Keratinocyte (primary cell): ENCODE results near the gene MED16. TPM values are rescaled to one million over a fixed set of nuclear protein-coding genes. Genes with fewer than 3 reads are reported as not detected.

Experiments
- DNase-seq: peaks from one replicate; pipeline ENCODE4 v3.0.0-alpha.2; 2011; ENCODE audit warnings: low read depth, missing footprints, low spot score
- FAIRE-seq: peaks from 2 replicates; lab custom pipeline; 2011; peaks lifted over from hg19 to GRCh38; lab: Jason Lieb, UNC
- H2AFZ ChIP-seq: 2 replicates; pipeline ENCODE4 v1.6.0; 2012; ENCODE audit warnings: low read length, control low read depth, inconsistent platforms; ENCODE audit not compliant: control insufficient read depth
- H3K27ac ChIP-seq: 2 replicates; pipeline ENCODE4 v1.5.1; 2011; ENCODE audit warnings: low read length; ENCODE audit not compliant: control insufficient read depth, insufficient read depth
- H3K27me3 ChIP-seq: 3 replicates; pipeline ENCODE4 v1.6.0; 2011; ENCODE audit warnings: low read length; ENCODE audit not compliant: control insufficient read depth, insufficient read depth; ENCODE audit errors: extremely low read depth
- H3K36me3 ChIP-seq, 2 experiments: 2 replicates in 1 of 2; 3 replicates in 1 of 2; pipeline ENCODE4 v1.5.1; 2011; ENCODE audit warnings: low read length in 2 of 2, mild to moderate bottlenecking in 1 of 2; ENCODE audit not compliant: control insufficient read depth in 2 of 2, insufficient read depth in 2 of 2; ENCODE audit errors: extremely low read depth in 1 of 2
- H3K4me1 ChIP-seq: 3 replicates; pipeline ENCODE4 v1.5.1; 2011; ENCODE audit warnings: low read length; ENCODE audit not compliant: control insufficient read depth, insufficient read depth; ENCODE audit errors: extremely low read depth
- H3K4me2 ChIP-seq: 3 replicates; pipeline ENCODE4 v1.6.0; 2011; ENCODE audit warnings: low read depth, low read length; ENCODE audit not compliant: control insufficient read depth, insufficient read depth; ENCODE audit errors: extremely low read depth
- H3K4me3 ChIP-seq, 3 experiments: fragments of 200-600 bp in 1 of 3; sonication (generic) in 1 of 3; 2 replicates in 2 of 3; 3 replicates in 1 of 3; pipeline ENCODE4 v1.5.1; 2011 to 2016; ENCODE audit warnings: low read length in 3 of 3, mild to moderate bottlenecking in 3 of 3, control low read depth in 2 of 3, inconsistent platforms in 1 of 3, low read depth in 1 of 3, mixed read lengths in 1 of 3, mixed run types in 1 of 3, moderate library complexity in 1 of 3; ENCODE audit not compliant: control insufficient read depth in 2 of 3, insufficient read depth in 2 of 3; ENCODE audit errors: extremely low read depth in 1 of 3
- H3K79me2 ChIP-seq: 2 replicates; pipeline ENCODE4 v1.6.0; 2012; ENCODE audit warnings: low read length; ENCODE audit not compliant: control insufficient read depth, insufficient read depth
- H3K9ac ChIP-seq: 3 replicates; pipeline ENCODE4 v1.6.0; 2011; ENCODE audit warnings: low read length; ENCODE audit not compliant: control insufficient read depth, insufficient read depth; ENCODE audit errors: extremely low read depth
- H3K9me1 ChIP-seq: 3 replicates; pipeline ENCODE4 v1.6.0; 2011; ENCODE audit warnings: low read length; ENCODE audit not compliant: control insufficient read depth, insufficient read depth; ENCODE audit errors: extremely low read depth
- H3K9me3 ChIP-seq: 2 replicates; pipeline ENCODE4 v1.5.1; 2012; ENCODE audit warnings: low read depth, low read length; ENCODE audit not compliant: control insufficient read depth
- H4K20me1 ChIP-seq: 3 replicates; pipeline ENCODE4 v1.6.0; 2011; ENCODE audit warnings: low read length; ENCODE audit not compliant: control insufficient read depth, insufficient read depth; ENCODE audit errors: extremely low read depth
- EZH2 ChIP-seq: IDR thresholded peaks from one replicate; pipeline ENCODE4 v1.6.1; 2012; ENCODE audit warnings: inconsistent platforms, mild to moderate bottlenecking, low read length, moderate library complexity
- dilution Hi-C: fragments of 300-500 bp; cut with MboI; formaldehyde crosslinking; loops from one replicate; pipeline ENCODE4 v1.7.0; 2020; ENCODE audit warnings: low sequenced_read_pairs; ENCODE audit not compliant: extremely low pct_ligation_motif_present
- polyA plus RNA-seq, 5 experiments: library from polyadenylated mRNA; depleted of rRNA in 3 of 5; stranded (reverse) in 3 of 5; stranded (forward) in 1 of 5; unstranded in 1 of 5; fragments of >200 nt; gene quantifications; 1 replicate in 1 of 5; 2 replicates in 3 of 5; 3 replicates in 1 of 5; pipeline versions ENCODE4 v1.2.1 to v1.2.3, GENCODE V29; 2011 to 2012; ENCODE audit warnings: missing spikeins in 2 of 5, low read depth in 1 of 5, low replicate concordance in 1 of 5
- TF ChIP-seq, protein P1 (sequence below), 3 experiments: IDR thresholded peaks in 1 of 3; conservative IDR thresholded peaks in 1 of 3; optimal IDR thresholded peaks in 1 of 3; 2 replicates in 2 of 3; 3 replicates in 1 of 3; pipeline versions ENCODE3 to v1.5.1; 2011; ENCODE audit warnings: low read length in 3 of 3, mild to moderate bottlenecking in 3 of 3, moderate library complexity in 2 of 3, control low read depth in 1 of 3, inconsistent platforms in 1 of 3; ENCODE audit not compliant: insufficient read depth in 2 of 3; ENCODE audit errors: extremely low read depth in 1 of 3

MED16 gene
- polyA plus RNA-seq, 1 donor (not counting 4 experiments of a cell fraction or from before 2014, with no cell fraction given), result 9.7 TPM

DNA sequence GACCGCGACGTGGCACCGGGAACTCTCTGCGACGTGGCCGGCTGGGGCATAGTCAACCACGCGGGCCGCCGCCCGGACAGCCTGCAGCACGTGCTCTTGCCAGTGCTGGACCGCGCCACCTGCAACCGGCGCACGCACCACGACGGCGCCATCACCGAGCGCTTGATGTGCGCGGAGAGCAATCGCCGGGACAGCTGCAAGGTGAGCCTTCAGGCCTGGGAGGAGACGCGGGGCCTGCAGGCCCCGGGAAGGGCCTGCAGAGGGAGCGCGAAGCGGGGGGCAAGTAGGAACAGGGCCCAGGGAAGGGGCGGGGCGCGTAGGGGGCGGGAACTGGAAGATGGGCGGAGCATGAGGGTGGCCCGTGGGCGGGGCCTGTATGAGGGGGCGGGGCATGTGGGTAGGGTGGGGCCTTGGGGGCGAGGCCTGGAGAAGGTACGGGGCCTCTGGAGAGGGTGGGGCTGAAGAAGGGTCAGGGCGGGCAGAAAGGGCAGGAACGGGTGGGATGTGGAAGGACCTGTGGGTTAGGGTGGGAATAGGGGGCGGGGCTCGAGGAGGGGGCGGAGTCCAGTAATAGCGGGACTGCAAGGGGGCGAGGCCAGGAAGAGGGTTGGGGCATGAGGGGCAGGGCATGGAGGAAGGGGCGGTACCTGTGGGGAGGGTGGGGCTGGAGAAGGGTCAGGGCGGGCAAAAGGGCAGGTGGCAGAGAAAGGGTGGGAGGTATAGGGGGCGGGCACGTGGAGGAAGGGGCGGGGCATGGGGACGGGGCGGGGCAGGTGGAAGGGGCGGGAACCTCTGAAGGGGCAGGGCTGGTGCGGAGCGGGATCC is 31.0 kb downstream of the MED16 start:
- Histone ChIP-seq H3K9me3 (no peaks in the 10 kb centered on the region), H3K27me3 (peaks cover 12% of the 10 kb centered on the region), H3K4me3 (no peak overlapping the region), H4K20me1 (no peaks in the 10 kb centered on the region), H3K79me2 (no peaks in the 10 kb centered on the region), H3K9me1 (no peaks in the 10 kb centered on the region), H3K4me1 (peaks cover 3% of the 10 kb centered on the region), H3K27ac (no peak overlapping the region), H3K4me2 (peak overlapping the region; percentile 37), H2AFZ (no peak overlapping the region), H3K36me3 (no peaks in the 10 kb centered on the region), H3K9ac (no peak overlapping the region)
- FAIRE-seq (no peak), DNase-seq (no peak)
- TF ChIP-seq, protein P1, sequence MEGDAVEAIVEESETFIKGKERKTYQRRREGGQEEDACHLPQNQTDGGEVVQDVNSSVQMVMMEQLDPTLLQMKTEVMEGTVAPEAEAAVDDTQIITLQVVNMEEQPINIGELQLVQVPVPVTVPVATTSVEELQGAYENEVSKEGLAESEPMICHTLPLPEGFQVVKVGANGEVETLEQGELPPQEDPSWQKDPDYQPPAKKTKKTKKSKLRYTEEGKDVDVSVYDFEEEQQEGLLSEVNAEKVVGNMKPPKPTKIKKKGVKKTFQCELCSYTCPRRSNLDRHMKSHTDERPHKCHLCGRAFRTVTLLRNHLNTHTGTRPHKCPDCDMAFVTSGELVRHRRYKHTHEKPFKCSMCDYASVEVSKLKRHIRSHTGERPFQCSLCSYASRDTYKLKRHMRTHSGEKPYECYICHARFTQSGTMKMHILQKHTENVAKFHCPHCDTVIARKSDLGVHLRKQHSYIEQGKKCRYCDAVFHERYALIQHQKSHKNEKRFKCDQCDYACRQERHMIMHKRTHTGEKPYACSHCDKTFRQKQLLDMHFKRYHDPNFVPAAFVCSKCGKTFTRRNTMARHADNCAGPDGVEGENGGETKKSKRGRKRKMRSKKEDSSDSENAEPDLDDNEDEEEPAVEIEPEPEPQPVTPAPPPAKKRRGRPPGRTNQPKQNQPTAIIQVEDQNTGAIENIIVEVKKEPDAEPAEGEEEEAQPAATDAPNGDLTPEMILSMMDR (optimal IDR thresholded peaks at IDR 0.05 in 1 of 3, IDR thresholded peaks at IDR 0.05 in 1 of 3, conservative IDR thresholded peaks at IDR 0.05 in 1 of 3; ENCODE audit: extremely low read depth in 1 of 3, insufficient read depth in 2 of 3, low read length in 3 of 3), result peak in 2 of 3 experiments; percentile 37 to 50
- TF ChIP-seq EZH2, result no peak
- dilution Hi-C loops, result no loop called here

DNA sequence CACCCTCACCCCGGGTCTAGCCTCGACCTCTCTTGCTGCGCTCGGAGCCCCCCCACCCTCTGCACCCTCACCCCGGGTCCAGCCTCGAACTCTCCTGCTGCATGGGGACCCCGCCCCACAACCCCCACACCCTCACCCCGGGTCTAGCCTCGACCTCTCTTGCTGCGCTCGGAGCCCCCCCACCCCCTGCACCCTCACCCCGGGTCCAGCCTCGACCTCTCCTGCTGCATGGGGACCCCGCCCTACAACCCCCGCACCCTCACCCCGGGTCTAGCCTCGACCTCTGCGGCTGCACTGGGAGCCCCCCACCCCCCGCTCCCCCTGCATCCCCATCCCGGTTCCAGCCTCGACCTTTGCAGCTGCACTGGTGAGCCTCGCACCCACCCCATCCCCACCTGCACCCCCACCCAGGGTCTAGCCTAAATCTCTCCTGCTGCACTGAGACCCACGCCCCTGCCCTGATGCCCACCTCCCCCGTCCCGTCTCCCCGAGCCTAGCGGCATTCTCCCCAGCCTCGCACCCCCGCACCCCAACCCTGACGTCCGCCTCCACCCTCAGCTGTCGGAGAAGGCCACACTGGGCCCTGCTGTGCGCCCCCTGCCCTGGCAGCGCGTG is 31.7 kb downstream of the MED16 start:
- no peak for TF ChIP-seq EZH2
- TF ChIP-seq, protein P1 (optimal IDR thresholded peaks at IDR 0.05 in 1 of 3, IDR thresholded peaks at IDR 0.05 in 1 of 3, conservative IDR thresholded peaks at IDR 0.05 in 1 of 3; ENCODE audit: extremely low read depth in 1 of 3, insufficient read depth in 2 of 3, low read length in 3 of 3), result no peak
- no peaks in the 10 kb centered on the region for H4K20me1 ChIP-seq
- peaks cover 12% of the 10 kb centered on the region for H3K27me3 ChIP-seq
- H3K36me3 ChIP-seq, result no peaks in the 10 kb centered on the region
- H3K4me2 ChIP-seq, result peak overlapping the region; percentile 37
- FAIRE-seq, result no peak
- no peak overlapping the region for H2AFZ ChIP-seq
- no peak overlapping the region for H3K27ac ChIP-seq
- H3K9me3 ChIP-seq, result no peaks in the 10 kb centered on the region
- H3K9ac ChIP-seq, result no peak overlapping the region
- DNase-seq, result no peak
- dilution Hi-C loops, result no loop called here
- no peaks in the 10 kb centered on the region for H3K9me1 ChIP-seq
- H3K4me1 ChIP-seq, result peaks cover 3% of the 10 kb centered on the region
- H3K4me3 ChIP-seq, result no peak overlapping the region
- H3K79me2 ChIP-seq, result no peaks in the 10 kb centered on the region
